OCI-LY1 (cell line): ENCODE measurements around the gene TK2.
A peak's percentile ranks its signal among the peaks of the same experiment; 100 is the strongest.

ENCODE experiments used
- EZH2 ChIP-seq: fragments of 200-600 bp; sonication (generic), shearing (Covaris generic); IDR thresholded peaks from 2 replicates; pipeline ENCODE4 v1.8.0; 2017; ENCODE audit warnings: borderline replicate concordance, mixed run types, mild to moderate bottlenecking, antibody characterized with exemption, low read length, moderate library complexity, mixed read lengths
- TF ChIP-seq, protein P1 (sequence below): fragments of 200-600 bp; sonication (generic), shearing (Covaris generic); IDR thresholded peaks from 2 replicates; pipeline ENCODE4 v1.5.1; 2017; ENCODE audit warnings: mild to moderate bottlenecking, antibody characterized with exemption, low read length, moderate library complexity, mixed read lengths

- TF ChIP-seq, protein P1, sequence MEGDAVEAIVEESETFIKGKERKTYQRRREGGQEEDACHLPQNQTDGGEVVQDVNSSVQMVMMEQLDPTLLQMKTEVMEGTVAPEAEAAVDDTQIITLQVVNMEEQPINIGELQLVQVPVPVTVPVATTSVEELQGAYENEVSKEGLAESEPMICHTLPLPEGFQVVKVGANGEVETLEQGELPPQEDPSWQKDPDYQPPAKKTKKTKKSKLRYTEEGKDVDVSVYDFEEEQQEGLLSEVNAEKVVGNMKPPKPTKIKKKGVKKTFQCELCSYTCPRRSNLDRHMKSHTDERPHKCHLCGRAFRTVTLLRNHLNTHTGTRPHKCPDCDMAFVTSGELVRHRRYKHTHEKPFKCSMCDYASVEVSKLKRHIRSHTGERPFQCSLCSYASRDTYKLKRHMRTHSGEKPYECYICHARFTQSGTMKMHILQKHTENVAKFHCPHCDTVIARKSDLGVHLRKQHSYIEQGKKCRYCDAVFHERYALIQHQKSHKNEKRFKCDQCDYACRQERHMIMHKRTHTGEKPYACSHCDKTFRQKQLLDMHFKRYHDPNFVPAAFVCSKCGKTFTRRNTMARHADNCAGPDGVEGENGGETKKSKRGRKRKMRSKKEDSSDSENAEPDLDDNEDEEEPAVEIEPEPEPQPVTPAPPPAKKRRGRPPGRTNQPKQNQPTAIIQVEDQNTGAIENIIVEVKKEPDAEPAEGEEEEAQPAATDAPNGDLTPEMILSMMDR = peak; percentile 32; the same call in 1 of the 2 replicates
- TF ChIP-seq EZH2 = no peak
These were observed at the start of gene TK2 for GRCh38 chr16:66549284-66550131.
